NCI-H2227 (cell line): ENCODE results near the gene TMEM82.

ENCODE experiments used
- DNase-seq: peaks from one replicate; lab custom pipeline; 2025; ENCODE audit not compliant: unreplicated experiment; lab: John Stamatoyannopoulos, UW

Gene TMEM82

DNA sequence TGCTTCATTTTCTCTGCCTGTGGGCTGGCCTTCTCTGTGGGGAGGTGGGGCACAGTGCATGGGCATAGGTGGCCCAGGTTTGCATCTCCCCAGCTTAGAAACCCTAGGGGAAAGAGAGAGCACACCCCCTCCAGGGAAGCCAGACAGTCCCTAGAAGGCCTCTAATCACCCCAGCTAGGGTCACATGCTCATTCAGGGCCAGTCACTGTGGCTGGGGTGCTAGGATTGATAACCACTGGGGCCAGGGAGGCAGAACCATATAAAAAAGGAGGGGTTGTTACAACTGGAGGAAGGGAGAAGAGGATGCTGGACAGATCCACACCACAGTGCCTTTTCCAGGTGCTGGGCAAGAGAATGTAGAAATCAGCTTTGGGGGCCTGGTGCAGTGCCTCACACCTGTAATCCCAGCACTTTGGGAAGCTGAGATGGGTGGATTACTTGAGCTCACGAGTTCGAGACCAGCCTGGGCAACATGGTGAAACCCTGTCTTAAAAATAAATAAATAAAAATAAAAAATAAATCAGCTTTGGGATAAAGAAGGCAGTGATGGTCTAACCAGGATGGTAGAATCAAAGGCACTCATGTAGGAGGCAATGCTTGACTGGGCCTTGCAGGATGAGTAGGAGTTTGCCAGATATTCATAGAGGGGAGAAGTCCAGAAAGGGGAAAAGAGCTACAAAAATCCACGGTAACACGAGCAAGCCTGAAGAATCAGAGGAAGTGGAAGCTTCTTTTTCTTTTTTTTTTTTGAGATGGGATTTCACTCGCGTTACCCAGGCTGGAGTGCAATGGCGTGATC is 35.8 kb downstream of the TMEM82 start:
- DNase-seq, result no peak

GRCh38 chr1:15785683-15786082 is 43.4 kb downstream of the TMEM82 start:
- DNase-seq, result no peak

GRCh38 chr1:15786581-15786980 is 44.3 kb downstream of the TMEM82 start:
- no peak for DNase-seq

- no peak for DNase-seq
Observed at GRCh38 chr1:15788624-15789301, 46.5 kb downstream of the TMEM82 start.

GRCh38 chr1:15796086-15796462 is 53.8 kb downstream of the TMEM82 start:
- DNase-seq, result no peak
